H1 (cell line): ENCODE results near the gene LAMTOR4. TPM values are rescaled to one million over a fixed set of nuclear protein-coding genes. Genes with fewer than 3 reads are reported as not detected.

ENCODE experiments used
- ATF3 ChIP-seq: IDR thresholded peaks from 2 replicates; pipeline ENCODE4 v1.6.1; 2011; ENCODE audit warnings: low read depth, mild to moderate bottlenecking, low read length; ENCODE audit not compliant: insufficient read depth
- BACH1 ChIP-seq: IDR thresholded peaks from 2 replicates; pipeline ENCODE4 v1.6.1; 2012; ENCODE audit warnings: low read length, improper control_type of control experiment
- CEBPB ChIP-seq: IDR thresholded peaks from 2 replicates; pipeline ENCODE4 v1.6.1; 2012; ENCODE audit warnings: low read depth, low read length
- CTCF ChIP-seq, 3 experiments: IDR thresholded peaks; 1 replicate in 2 of 3; 2 replicates in 1 of 3; pipeline versions ENCODE4 v1.5.1 to v1.6.1; 2011; ENCODE audit warnings: low read length in 3 of 3, mild to moderate bottlenecking in 3 of 3, inconsistent platforms in 2 of 3, low read depth in 1 of 3, moderate library complexity in 1 of 3; ENCODE audit not compliant: insufficient read depth in 1 of 3; ENCODE audit errors: control extremely low read depth in 1 of 3
- E2F6 ChIP-seq: IDR thresholded peaks from 2 replicates; pipeline ENCODE4 v1.6.1; 2012; ENCODE audit warnings: inconsistent platforms
- EP300 ChIP-seq, 2 experiments: IDR thresholded peaks; 1 replicate in 1 of 2; 2 replicates in 1 of 2; pipeline ENCODE4 v1.6.1; 2011 to 2012; ENCODE audit warnings: low read depth in 2 of 2, low read length in 2 of 2, mild to moderate bottlenecking in 2 of 2, borderline replicate concordance in 1 of 2, inconsistent platforms in 1 of 2, moderate library complexity in 1 of 2
- EZH2 ChIP-seq: fragments of 200-600 bp; sonication (generic); IDR thresholded peaks from 2 replicates; pipeline ENCODE4 v1.7.1; 2012; ENCODE audit warnings: low read depth, mild to moderate bottlenecking, moderate library complexity, low read length, inconsistent platforms; ENCODE audit not compliant: severe bottlenecking
- JUND ChIP-seq: IDR thresholded peaks from 2 replicates; pipeline ENCODE4 v1.6.1; 2011; ENCODE audit warnings: mild to moderate bottlenecking, improper control_type of control experiment, low read length
- MAFK ChIP-seq: IDR thresholded peaks from 2 replicates; pipeline ENCODE4 v1.6.1; 2012; ENCODE audit warnings: low read depth, mild to moderate bottlenecking, improper control_type of control experiment, low read length
- POLR2A ChIP-seq, 2 experiments: IDR thresholded peaks; 1 replicate in 1 of 2; 2 replicates in 1 of 2; pipeline ENCODE4 v1.6.1; 2011; ENCODE audit warnings: low read depth in 2 of 2, low read length in 2 of 2, mild to moderate bottlenecking in 2 of 2; ENCODE audit errors: control extremely low read depth in 1 of 2
- RFX5 ChIP-seq: IDR thresholded peaks from 2 replicates; pipeline ENCODE4 v1.6.1; 2011; ENCODE audit warnings: low read depth, low read length, improper control_type of control experiment, borderline replicate concordance
- RNF2 ChIP-seq: fragments of 200-900, 300-1000 bp; sonication (generic); IDR thresholded peaks from 2 replicates; pipeline ENCODE4 v1.7.1; 2016; ENCODE audit warnings: borderline replicate concordance, low read depth, mild to moderate bottlenecking, antibody characterized with exemption, low read length; ENCODE audit not compliant: poor library complexity, severe bottlenecking; ENCODE audit errors: missing control alignments
- SAP30 ChIP-seq: fragments of 300-600 bp; sonication (generic); IDR thresholded peaks from 2 replicates; pipeline ENCODE4 v1.7.1; 2012; ENCODE audit warnings: low read length, moderate library complexity, mild to moderate bottlenecking, inconsistent platforms; ENCODE audit not compliant: insufficient read depth, insufficient replicate concordance
- SIN3A ChIP-seq, 2 experiments: IDR thresholded peaks in 1 of 2; conservative IDR thresholded peaks in 1 of 2; 2 replicates each; pipeline ENCODE4 v1.6.1; 2011 to 2012; ENCODE audit warnings: low read length in 2 of 2, improper control_type of control experiment in 1 of 2, low read depth in 1 of 2, mild to moderate bottlenecking in 1 of 2
- SP1 ChIP-seq: IDR thresholded peaks from 2 replicates; pipeline ENCODE4 v1.6.1; 2011; ENCODE audit warnings: low read depth, low read length
- SRF ChIP-seq: IDR thresholded peaks from 2 replicates; pipeline ENCODE4 v1.6.1; 2011; ENCODE audit warnings: mild to moderate bottlenecking, low read depth, low read length, moderate library complexity
- SUZ12 ChIP-seq: fragments of 200-600 bp; sonication (generic); IDR thresholded peaks from 2 replicates; pipeline ENCODE4 v1.6.1; 2012; ENCODE audit warnings: mild to moderate bottlenecking, inconsistent platforms, low read length, moderate library complexity, mixed read lengths
- TBP ChIP-seq: IDR thresholded peaks from 2 replicates; pipeline ENCODE4 v1.6.1; 2011; ENCODE audit warnings: low read depth, low read length, improper control_type of control experiment
- ZNF274 ChIP-seq: IDR thresholded peaks from 2 replicates; pipeline ENCODE4 v1.7.0; 2012; ENCODE audit warnings: low read length, borderline replicate concordance; ENCODE audit errors: extremely low read depth
- polyA plus RNA-seq, 7 experiments: library from polyadenylated mRNA; depleted of rRNA in 3 of 7; stranded (reverse) in 5 of 7; unstranded in 2 of 7; fragments of >200 nt in 5 of 7; fragments of 200-250 nt in 2 of 7; gene quantifications; 1 replicate in 5 of 7; 2 replicates in 1 of 7; 4 replicates in 1 of 7; pipeline versions ENCODE4 v1.2.1 to v1.2.3, GENCODE V29; 2011 to 2013; ENCODE audit warnings: missing spikeins in 2 of 7, mixed read lengths in 2 of 7
- total RNA-seq: library from RNA; stranded (reverse); fragmentation: NEBNext Ultra II Directional; extraction: Animal tissue kit (Norgen Biotek cat#: 25700); gene quantifications from 2 replicates; pipeline ENCODE4 v1.2.1, GENCODE V29; 2021

LAMTOR4 gene
- total and polyA plus RNA-seq, 2 of the 8 experiments (the other 6 are each of a cell fraction or from before 2014, with no cell fraction given), result 153 to 622 TPM

GRCh38 chr7:100130608-100131453, 17.9 kb upstream of the LAMTOR4 start (continued):
- TF ChIP-seq ATF3 (peak; percentile 30; the same call in 1 of the 2 replicates), CEBPB (peak; percentile 89), POLR2A (IDR thresholded peaks at IDR 0.05; ENCODE audit: control extremely low read depth in 1 of 2, low read depth in 2 of 2, low read length in 2 of 2) (0 out of 3 replicates have a peak, but pooled peaks of 1 of the 2 experiments have one; percentile 20), E2F6 (no peak), BACH1 (no peak), TBP (peak; percentile 44; the same call in 1 of the 2 replicates), SP1 (0 out of 2 replicates have a peak, but pooled peaks have one; percentile 14), JUND (no peak), RNF2 (no peak), MAFK (no peak), SRF (no peak), SIN3A (conservative IDR thresholded peaks at IDR 0.05 in 1 of 2, IDR thresholded peaks at IDR 0.05 in 1 of 2; ENCODE audit: low read depth in 1 of 2, low read length in 2 of 2) (0 out of 4 replicates have a peak, but pooled peaks of 1 of the 2 experiments have one; percentile 31), CTCF (IDR thresholded peaks at IDR 0.05; ENCODE audit: control extremely low read depth in 1 of 3, insufficient read depth in 1 of 3, low read depth in 1 of 3, low read length in 3 of 3) (peak; percentile 80 to 82 (median 81)), EZH2 (no peak), SAP30 (no peak), ZNF274 (no peak), EP300 (IDR thresholded peaks at IDR 0.05; ENCODE audit: borderline replicate concordance in 1 of 2, low read depth in 2 of 2, low read length in 2 of 2) (no peak), RFX5 (no peak), SUZ12 (no peak)
